AG04449 (cell line): ENCODE measurements around the gene MED8.

Experiments used
- CTCF ChIA-PET: fragments of 350-600 bp; formaldehyde crosslinking; extraction: SDS; loops from one replicate; lab custom pipeline; 2021; ENCODE audit warnings: antibody characterized with exemption; lab: Yijun Ruan, JAX
- POLR2A ChIA-PET: fragments of 400-600, 350-600 bp; formaldehyde crosslinking; extraction: SDS; loops from one replicate; lab custom pipeline; 2020; ENCODE audit warnings: antibody characterized with exemption, inconsistent platforms; lab: Yijun Ruan, JAX
- DNase-seq: peaks from one replicate; pipeline ENCODE4 v3.0.0-alpha.2; 2010; ENCODE audit warnings: low read depth, low spot score
- H3K4me3 ChIP-seq: 2 replicates; pipeline ENCODE4 v1.5.1; 2011; ENCODE audit warnings: low read depth, mild to moderate bottlenecking, control low read depth, low read length
- CTCF ChIP-seq: IDR thresholded peaks from one replicate; pipeline ENCODE4 v1.5.1; 2011; ENCODE audit warnings: mild to moderate bottlenecking, moderate library complexity, low read length, control low read depth, inconsistent platforms; ENCODE audit not compliant: insufficient read depth; ENCODE audit errors: missing control alignments

MED8 gene

DNA sequence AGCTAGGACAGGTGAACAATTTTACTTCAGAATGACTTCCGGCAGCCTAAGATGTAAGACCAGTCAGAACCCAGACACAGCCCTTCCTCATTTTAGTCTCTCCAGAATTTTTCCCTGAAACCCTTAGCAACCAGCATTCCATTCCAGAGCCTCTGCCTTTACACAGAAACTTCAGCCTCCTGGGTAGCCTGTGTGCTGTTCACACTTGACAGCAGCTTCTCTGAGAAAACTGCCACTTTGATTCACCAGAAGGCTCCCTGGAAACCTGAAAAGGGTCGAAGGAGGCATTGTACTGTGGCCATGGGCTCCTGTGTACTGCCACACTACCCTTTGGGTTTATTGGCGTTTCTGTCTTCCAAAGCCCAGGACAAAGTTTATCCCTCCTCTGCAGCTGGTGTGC lies 46.8 kb upstream of the MED8 start:
- no peak for TF ChIP-seq CTCF
- POLR2A ChIA-PET, result interaction anchor here (1.3 kb wide), 1 partner anchor 16 kb away, joined by 6 read pairs; no protein-coding TSS in a partner anchor
- DNase-seq, result no peak
- CTCF ChIA-PET, result interaction anchor here (1.0 kb wide), 2 partner anchors 93 to 209 kb away, joined by 3 read pairs; no protein-coding TSS in a partner anchor
- H3K4me3 ChIP-seq, result no peak overlapping the region

DNA sequence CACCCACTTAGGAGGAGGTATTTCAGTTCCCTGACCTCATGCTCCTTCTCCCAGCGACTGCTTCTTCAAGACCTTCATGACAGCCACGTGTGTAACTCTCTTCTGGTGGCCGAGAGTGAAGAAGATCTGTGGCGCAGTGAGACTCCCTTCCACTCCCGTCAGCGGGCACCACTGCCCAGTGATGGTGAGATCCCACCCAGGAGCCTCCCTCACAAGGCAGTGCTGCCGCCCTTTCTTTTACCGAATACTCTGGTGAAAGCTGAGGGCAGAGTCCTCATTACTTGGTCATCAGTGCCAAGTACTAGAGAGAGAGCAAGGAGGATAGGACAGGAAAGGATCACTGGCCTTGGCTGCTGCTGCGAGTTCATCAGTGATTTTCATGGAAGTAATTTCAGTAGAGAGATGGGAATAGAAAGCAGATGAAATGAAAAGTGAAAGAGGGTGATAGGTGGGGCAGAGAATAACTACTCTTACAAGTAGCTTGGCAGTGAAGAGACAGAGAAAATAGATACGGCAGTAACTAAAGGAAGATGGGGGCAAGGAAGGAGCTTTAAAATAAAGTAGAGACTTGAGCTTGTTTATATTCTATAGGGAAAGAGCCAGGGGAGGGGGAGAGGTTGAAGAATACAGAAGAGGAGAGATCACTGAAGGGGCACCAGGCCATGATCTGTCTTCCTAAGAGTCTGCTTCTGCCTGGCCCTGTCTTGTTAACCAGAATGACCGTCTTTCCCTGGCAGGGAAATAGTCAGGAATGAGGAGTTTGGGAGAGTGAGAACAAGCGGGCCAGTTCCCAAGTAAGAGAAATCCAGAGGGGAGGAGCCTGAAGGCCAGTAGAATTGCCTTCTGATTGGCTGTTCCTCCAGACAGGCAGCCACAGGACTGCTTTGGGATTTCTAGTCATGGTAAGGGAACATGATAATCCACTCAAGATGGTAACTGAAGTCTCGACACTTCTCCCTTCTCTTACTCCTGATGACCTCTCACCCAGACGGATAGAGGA lies 45.8 kb upstream of the MED8 start:
- CTCF ChIA-PET, result interaction anchor here (0.7 to 1.4 kb wide), 4 partner anchors 9 to 209 kb away, joined by 3 to 5 read pairs (median 3); no protein-coding TSS in a partner anchor

GRCh38 chr1:43434256-43434655 lies 44.7 kb upstream of the MED8 start:
- no peak for TF ChIP-seq CTCF
- ChIA-PET POLR2A (no interaction called here), CTCF (interaction anchor here (0.7 to 1.0 kb wide), 3 partner anchors 8 to 207 kb away, joined by 3 to 5 read pairs (median 3); no protein-coding TSS in a partner anchor)
- no peak overlapping the region for H3K4me3 ChIP-seq
- DNase-seq, result no peak

More for the DNA sequence above, 45.8 kb upstream of the MED8 start:
- POLR2A ChIA-PET, result interaction anchor here (1.3 kb wide), 1 partner anchor 17 kb away, joined by 6 read pairs; no protein-coding TSS in a partner anchor
- H3K4me3 ChIP-seq, result no peak overlapping the region
- no peak for DNase-seq
- TF ChIP-seq CTCF, result no peak

- POLR2A ChIA-PET, result no interaction called here
- no peak for DNase-seq
- H3K4me3 ChIP-seq, result no peak overlapping the region
- no peak for TF ChIP-seq CTCF
- CTCF ChIA-PET, result no interaction called here
Measured at GRCh38 chr1:43432907-43433306, 43.3 kb upstream of the MED8 start.

GRCh38 chr1:43432171-43432860 lies 42.7 kb upstream of the MED8 start:
- ChIA-PET POLR2A (no interaction called here), CTCF (no interaction called here)
- no peak for TF ChIP-seq CTCF
- no peak overlapping the region for H3K4me3 ChIP-seq
- DNase-seq, result no peak
